Stimulated activated CD4-positive, alpha-beta T cell treated with anti-CD3 and anti-CD28 coated beads, Interleukin-2, amount 100 ng/mL, for 4 hours (primary cell): ENCODE measurements around the gene FASN.
"Not testable (repeated sequence)": the region's sequence is repeated elsewhere in the genome, so short reads cannot be mapped to it uniquely, and the experiment has no call there.

Experiments used
- DNase-seq: peaks from one replicate; pipeline ENCODE4 v3.0.0-alpha.2; 2020; ENCODE audit warnings: low read depth

The FASN gene

GRCh38 chr17:82041144-82041814 is 56.8 kb downstream of the FASN start:
- no peak for DNase-seq

DNA sequence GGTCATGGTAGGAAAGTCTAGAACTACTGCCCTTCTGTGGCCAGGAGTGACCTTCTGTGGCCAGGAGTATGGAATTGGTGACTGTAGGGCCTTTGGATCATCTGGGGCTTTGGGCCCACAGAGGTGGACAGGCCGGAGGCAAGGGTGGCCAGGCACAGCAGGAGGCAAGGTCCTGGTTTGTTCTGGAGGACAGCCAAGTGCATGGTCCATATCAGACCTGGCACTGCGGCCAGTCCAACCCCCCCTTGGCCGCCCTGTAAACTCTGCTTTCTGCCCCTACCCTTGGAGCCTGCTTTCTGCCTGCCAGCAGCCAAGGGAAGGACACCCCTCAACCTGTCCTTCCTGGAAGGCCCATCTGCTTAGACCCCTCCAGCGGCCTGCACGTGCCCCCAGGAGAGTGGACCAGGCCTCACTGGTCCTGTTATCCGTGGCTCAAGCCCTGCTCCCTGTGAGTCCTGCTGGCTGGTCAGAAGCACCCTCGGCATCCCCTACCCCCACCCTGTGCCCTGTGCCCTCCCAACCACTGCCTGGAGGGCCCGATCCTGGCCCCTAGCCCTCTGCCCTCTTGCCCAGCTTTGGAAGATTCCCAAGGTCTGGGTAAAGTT is 58.2 kb downstream of the FASN start:
- no peak for DNase-seq

GRCh38 chr17:82038796-82039409 is 59.1 kb downstream of the FASN start:
- DNase-seq: not testable (repeated sequence)

GRCh38 chr17:82037889-82038195 is 60.2 kb downstream of the FASN start:
- no peak for DNase-seq

- peak; percentile 83 for DNase-seq
Observed at GRCh38 chr17:82037092-82037888, 60.7 kb downstream of the FASN start, which contains the start of gene DCXR. Gene DCXR (minus strand): TSS chr17:82037697. CDS start chr17:82037682, 15 bp downstream.

- DNase-seq: no peak
Observed at GRCh38 chr17:82036634-82037091, 61.4 kb downstream of the FASN start.

- no peak for DNase-seq
Observed at GRCh38 chr17:82035956-82036633, 61.9 kb downstream of the FASN start.

DNA sequence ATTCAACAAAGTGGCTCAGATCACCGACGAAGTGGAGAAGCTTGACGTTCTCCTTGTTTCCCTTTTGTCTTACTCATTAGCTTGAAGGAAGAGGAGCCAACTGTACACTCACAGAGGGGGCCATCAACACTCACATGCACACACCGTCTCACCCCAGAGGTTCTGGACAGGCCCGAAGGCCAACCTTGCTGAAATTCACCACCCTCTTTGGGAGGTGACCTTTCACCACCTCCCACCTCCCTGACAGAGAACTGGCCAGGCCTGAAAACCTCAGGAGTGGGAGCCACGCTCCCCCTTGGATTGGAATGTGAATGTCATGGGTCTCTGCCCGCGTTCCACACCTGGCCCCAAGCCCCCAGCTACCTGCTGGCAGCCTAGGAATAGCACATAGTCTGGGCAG is 62.5 kb downstream of the FASN start:
- no peak for DNase-seq

DNA sequence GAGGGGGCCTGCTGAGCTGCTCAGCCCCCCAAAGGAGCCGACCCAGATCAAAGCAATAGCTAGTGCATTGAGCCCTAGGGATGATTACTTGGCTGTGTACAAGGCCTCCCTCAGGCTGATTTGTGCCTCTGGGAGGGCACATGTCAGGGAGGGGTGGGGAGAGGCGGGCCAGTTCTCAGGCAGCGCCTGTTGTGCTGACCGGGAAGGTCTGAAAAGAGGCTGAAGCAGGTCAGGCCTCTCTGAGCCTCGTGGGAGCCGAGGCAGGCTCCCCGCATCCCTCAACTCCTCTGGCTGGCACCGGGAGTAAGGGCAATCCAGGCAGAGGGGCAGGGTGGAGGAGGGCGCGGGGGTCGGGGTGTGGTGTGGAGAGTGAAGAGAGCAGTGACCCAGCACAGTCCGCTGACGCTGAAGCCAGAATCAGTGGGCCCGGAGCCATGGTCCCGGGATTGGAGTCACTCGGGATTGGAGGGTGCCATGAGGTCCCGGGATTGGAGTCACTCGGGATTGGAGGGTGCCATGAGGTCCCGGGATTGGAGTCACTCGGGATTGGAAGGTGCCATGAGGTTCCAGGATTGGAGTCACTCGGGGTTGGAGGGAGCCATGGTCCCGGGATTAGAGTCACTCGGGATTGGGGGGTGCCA is 63.5 kb downstream of the FASN start:
- no peak for DNase-seq

DNA sequence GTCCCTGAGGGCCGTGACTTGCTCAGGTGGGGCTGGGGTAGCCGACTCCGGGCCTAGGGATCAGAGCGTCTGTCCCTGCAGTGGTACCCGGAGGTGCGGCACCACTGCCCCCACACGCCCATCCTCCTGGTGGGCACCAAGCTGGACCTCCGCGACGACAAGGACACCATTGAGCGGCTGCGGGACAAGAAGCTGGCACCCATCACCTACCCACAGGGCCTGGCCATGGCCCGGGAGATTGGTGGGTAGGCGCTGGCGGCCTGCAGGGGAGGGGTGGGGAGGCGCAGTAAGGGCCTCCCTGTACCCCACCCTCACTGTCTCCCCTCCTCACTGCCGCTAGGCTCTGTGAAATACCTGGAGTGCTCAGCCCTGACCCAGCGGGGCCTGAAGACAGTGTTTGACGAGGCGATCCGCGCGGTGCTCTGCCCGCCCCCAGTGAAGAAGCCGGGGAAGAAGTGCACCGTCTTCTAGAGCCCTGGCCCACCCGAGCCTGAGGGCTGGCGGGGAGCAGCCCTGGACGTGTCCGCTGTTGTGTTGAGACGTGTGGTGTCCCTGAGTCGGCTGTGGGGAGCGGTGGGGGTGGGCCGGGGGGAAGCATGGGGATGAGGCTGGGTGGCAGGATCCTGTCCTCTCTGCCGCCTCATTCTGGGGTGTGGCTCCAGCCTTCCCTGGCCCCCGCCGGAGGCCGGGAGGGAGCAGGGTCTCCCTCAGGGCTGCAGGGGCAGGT is 64.5 kb downstream of the FASN start:
- no peak for DNase-seq

DNA sequence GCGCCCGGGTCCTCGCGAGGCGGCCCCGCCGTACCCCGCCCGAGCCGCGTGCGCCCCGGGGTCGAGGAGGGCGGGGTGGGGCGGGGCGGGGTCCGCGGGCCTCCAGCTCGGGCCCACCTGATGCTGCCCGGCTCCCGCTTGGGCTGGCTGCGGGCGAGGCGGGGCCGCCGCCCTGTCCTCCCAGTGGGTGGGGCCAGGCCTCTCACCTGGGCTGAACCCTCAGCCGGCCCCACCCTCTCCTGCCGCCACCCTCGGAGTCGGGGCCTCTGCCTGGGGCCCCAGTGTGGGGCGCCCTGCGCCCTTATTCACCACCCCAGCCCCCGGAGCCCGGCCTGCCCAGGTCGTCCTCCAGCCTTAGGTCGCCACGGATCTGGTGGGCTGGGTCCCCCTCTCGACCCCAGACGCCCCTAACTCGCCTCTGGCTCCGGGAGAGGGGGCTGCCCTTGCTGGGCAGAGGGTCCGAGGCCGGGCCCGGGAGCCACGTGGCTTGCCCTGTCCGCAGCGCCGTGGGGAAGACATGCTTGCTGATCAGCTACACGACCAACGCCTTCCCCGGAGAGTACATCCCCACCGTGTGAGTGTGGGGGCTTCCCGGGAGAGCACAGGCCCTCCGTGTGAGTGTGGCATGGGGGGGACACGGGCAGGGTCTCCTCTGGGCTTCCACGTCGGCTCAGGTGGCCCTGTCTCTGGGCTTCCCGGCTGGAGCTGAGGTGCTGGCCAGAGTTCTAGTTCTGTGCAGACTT is 66.0 kb downstream of the FASN start:
- DNase-seq: no peak

GRCh38 chr17:82031303-82031884 is 66.6 kb downstream of the FASN start, which contains the start of gene RAC3:
Gene RAC3 (plus strand): TSS chr17:82031678. CDS start chr17:82031762, 84 bp downstream.
- no peak for DNase-seq

GRCh38 chr17:82030470-82031302 is 67.3 kb downstream of the FASN start:
- peak; percentile 71 for DNase-seq

GRCh38 chr17:82029990-82030469 is 68.0 kb downstream of the FASN start:
- no peak for DNase-seq

GRCh38 chr17:82029391-82029790 is 68.6 kb downstream of the FASN start:
- DNase-seq: no peak

DNA sequence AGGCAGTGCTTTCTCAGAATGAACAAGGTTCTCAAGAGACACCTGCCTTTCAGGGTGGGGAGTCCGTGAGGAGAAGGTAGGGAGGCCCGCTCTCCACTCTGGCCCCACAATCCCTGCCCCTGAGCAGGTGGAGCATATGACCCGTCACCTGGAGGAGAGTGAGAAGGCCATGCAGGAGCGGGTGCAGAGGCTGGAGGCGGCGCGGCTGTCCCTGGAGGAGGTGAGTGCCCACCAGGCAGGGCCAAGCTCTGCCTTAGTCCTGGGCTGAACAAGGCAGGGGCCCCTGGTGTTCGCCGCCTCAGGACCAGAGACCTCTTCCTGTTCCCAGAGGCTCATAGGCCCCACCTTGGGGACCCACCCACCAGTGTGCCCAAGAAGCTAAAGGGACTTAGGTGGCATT is 69.1 kb downstream of the FASN start:
- DNase-seq: no peak
